ELR (cell line): ENCODE data around the gene OR6V1.

Experiments
- DNase-seq: peaks from one replicate; pipeline ENCODE4 v3.0.0-alpha.2; 2015; ENCODE audit warnings: low read depth

OR6V1 gene

GRCh38 chr7:143052041-143052440, at the start of gene OR6V1:
TSS of gene OR6V1 (plus strand) at chr7:143052341. CDS start at chr7:143052341, 0 bp downstream.
- DNase-seq: no peak

GRCh38 chr7:143002898-143003297, 49.2 kb upstream of the OR6V1 start:
- no peak for DNase-seq

- DNase-seq: peak; percentile 54
These were observed 48.6 kb upstream of the OR6V1 start for GRCh38 chr7:143003393-143004051.

- DNase-seq: no peak
These were observed 46.4 kb upstream of the OR6V1 start for GRCh38 chr7:143005632-143006260.

- DNase-seq: peak; percentile 62
These were observed 43.9 kb upstream of the OR6V1 start for GRCh38 chr7:143008007-143008901.

GRCh38 chr7:143012001-143012400, 40.1 kb upstream of the OR6V1 start:
- DNase-seq: no peak

GRCh38 chr7:143012409-143012808, 39.7 kb upstream of the OR6V1 start:
- no peak for DNase-seq

GRCh38 chr7:143013473-143013872, 38.7 kb upstream of the OR6V1 start:
- no peak for DNase-seq

- DNase-seq: peak; percentile 33
These were observed 38.2 kb upstream of the OR6V1 start for GRCh38 chr7:143013893-143014292.

GRCh38 chr7:143015084-143015483, 37.1 kb upstream of the OR6V1 start:
- no peak for DNase-seq

GRCh38 chr7:143015926-143016490, 36.1 kb upstream of the OR6V1 start:
- no peak for DNase-seq

- DNase-seq: no peak
These were observed 35.1 kb upstream of the OR6V1 start for GRCh38 chr7:143016996-143017395.

GRCh38 chr7:143018931-143019330, 33.2 kb upstream of the OR6V1 start:
- DNase-seq: no peak

GRCh38 chr7:143023047-143023446, 29.1 kb upstream of the OR6V1 start:
- DNase-seq: no peak

- DNase-seq: no peak
These were observed 26.8 kb upstream of the OR6V1 start for GRCh38 chr7:143025371-143025770.

GRCh38 chr7:143027032-143027431, 25.1 kb upstream of the OR6V1 start, which contains the start of gene OR9A2:
TSS of gene OR9A2 (minus strand) at chr7:143027132. CDS start at chr7:143027132, 0 bp downstream.
- no peak for DNase-seq

- DNase-seq: no peak
These were observed 24.5 kb upstream of the OR6V1 start for GRCh38 chr7:143027683-143028082.

GRCh38 chr7:143038635-143039034, 13.5 kb upstream of the OR6V1 start:
- DNase-seq: no peak

- DNase-seq: no peak
These were observed 11.9 kb upstream of the OR6V1 start for GRCh38 chr7:143040209-143040715.

- DNase-seq: no peak
These were observed 10.8 kb upstream of the OR6V1 start for GRCh38 chr7:143041346-143041745.

GRCh38 chr7:143042159-143042789, 9.9 kb upstream of the OR6V1 start:
- DNase-seq: no peak
